ENCODE data around the gene FTO. TPM values are rescaled to one million over a fixed set of nuclear protein-coding genes. Genes with fewer than 3 reads are reported as not detected.

The FTO gene
- total RNA-seq, 2 donors from 2014 or later, result 47.5 to 50.4 TPM

DNA sequence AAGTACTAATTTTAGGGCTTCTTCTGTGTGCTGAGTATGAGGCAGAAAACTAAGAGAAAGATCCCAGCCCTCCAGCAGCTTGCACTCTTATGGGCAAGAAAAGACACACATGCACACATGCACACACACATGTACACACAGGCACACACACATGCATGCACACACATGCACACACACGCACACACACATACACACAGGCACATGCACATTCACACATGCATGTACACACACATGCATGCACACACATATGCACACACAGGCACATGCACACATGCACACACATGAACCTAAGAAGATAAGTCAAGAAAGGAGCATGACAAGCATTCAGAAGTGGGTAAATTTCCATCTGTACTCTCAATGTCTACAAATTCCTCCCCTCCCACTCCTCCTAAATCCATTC, 452.4 kb downstream of the FTO start:
- H3K9me3 ChIP-seq, result no peaks in the 10 kb centered on the region
- no peak for DNase-seq
- intact Hi-C loops (cut with DNase I), result no loop called here
- H3K36me3 ChIP-seq (replicated peaks in 1 of 2; ENCODE audit: insufficient read depth in 1 of 2, low read depth in 2 of 2), result no peaks in the 10 kb centered on the region
- no peak overlapping the region for H3K4me3 ChIP-seq
- H3K27ac ChIP-seq, result no peak overlapping the region
- TF ChIP-seq, protein P1, sequence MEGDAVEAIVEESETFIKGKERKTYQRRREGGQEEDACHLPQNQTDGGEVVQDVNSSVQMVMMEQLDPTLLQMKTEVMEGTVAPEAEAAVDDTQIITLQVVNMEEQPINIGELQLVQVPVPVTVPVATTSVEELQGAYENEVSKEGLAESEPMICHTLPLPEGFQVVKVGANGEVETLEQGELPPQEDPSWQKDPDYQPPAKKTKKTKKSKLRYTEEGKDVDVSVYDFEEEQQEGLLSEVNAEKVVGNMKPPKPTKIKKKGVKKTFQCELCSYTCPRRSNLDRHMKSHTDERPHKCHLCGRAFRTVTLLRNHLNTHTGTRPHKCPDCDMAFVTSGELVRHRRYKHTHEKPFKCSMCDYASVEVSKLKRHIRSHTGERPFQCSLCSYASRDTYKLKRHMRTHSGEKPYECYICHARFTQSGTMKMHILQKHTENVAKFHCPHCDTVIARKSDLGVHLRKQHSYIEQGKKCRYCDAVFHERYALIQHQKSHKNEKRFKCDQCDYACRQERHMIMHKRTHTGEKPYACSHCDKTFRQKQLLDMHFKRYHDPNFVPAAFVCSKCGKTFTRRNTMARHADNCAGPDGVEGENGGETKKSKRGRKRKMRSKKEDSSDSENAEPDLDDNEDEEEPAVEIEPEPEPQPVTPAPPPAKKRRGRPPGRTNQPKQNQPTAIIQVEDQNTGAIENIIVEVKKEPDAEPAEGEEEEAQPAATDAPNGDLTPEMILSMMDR (IDR thresholded peaks at IDR 0.05), result no peak
- no peak for TF ChIP-seq POLR2A (IDR thresholded peaks at IDR 0.05)
- H3K4me1 ChIP-seq, result no peaks in the 10 kb centered on the region
- WGBS, 2 donors, result 91% methylated on average over 1 of the region's 1 CpG; no CpG with 5 or more reads in 1 of the 2 donors
- H3K27me3 ChIP-seq, result no peaks in the 10 kb centered on the region
- ATAC-seq, result no peak

DNA sequence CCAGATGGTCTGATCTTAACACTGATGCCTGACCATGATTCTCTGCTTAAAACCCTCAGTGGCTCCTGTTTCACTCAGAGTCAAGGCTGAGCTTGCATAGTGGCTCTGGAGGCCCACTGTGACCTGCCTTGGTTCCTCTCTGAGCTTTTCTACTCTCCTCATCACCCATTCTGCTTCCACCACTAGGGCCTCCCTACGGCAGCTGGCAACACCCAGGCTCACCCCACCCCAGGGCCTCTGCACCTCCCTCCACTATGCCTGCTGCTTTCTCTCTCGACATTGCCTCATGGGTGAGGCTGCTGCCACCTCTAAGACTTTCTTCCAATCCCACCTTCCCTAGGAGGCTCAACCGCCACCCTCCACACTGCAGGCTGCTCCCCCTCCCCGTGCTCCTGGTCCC, 455.0 kb downstream of the FTO start:
- Histone ChIP-seq H3K36me3 (replicated peaks in 1 of 2; ENCODE audit: insufficient read depth in 1 of 2, low read depth in 2 of 2) (no peaks in the 10 kb centered on the region), H3K9me3 (no peaks in the 10 kb centered on the region), H3K4me3 (no peak overlapping the region), H3K27ac (no peak overlapping the region), H3K4me1 (no peaks in the 10 kb centered on the region), H3K27me3 (no peaks in the 10 kb centered on the region)
- 89 to 90% methylated on average over 4 of the region's 4 CpGs for WGBS, 2 donors
- no peak for DNase-seq
- intact Hi-C loops (cut with DNase I), result no loop called here
- TF ChIP-seq POLR2A (IDR thresholded peaks at IDR 0.05), result no peak
- TF ChIP-seq, protein P1 (IDR thresholded peaks at IDR 0.05), result no peak
- no peak for ATAC-seq

- Histone ChIP-seq H3K27me3 (no peaks in the 10 kb centered on the region), H3K36me3 (replicated peaks in 1 of 2; ENCODE audit: insufficient read depth in 1 of 2, low read depth in 2 of 2) (no peaks in the 10 kb centered on the region), H3K4me1 (no peaks in the 10 kb centered on the region), H3K4me3 (no peak overlapping the region), H3K27ac (no peak overlapping the region), H3K9me3 (no peaks in the 10 kb centered on the region)
- TF ChIP-seq POLR2A (IDR thresholded peaks at IDR 0.05), result no peak
- TF ChIP-seq, protein P1 (IDR thresholded peaks at IDR 0.05), result no peak
- WGBS, 2 donors, result 80 to 81% methylated on average over 6 of the region's 6 CpGs
- ATAC-seq (no peak), DNase-seq (no peak)
- intact Hi-C loops (cut with DNase I), result no loop called here
Measured at GRCh38 chr16:54159490-54160080, 455.6 kb downstream of the FTO start.

GRCh38 chr16:54160252-54160860, 456.4 kb downstream of the FTO start:
- Histone ChIP-seq H3K4me1 (no peaks in the 10 kb centered on the region), H3K36me3 (replicated peaks in 1 of 2; ENCODE audit: insufficient read depth in 1 of 2, low read depth in 2 of 2) (no peaks in the 10 kb centered on the region), H3K27me3 (no peaks in the 10 kb centered on the region), H3K9me3 (no peaks in the 10 kb centered on the region), H3K4me3 (no peak overlapping the region), H3K27ac (no peak overlapping the region)
- TF ChIP-seq POLR2A (IDR thresholded peaks at IDR 0.05), result no peak
- TF ChIP-seq, protein P1 (IDR thresholded peaks at IDR 0.05), result no peak
- DNase-seq (no peak), ATAC-seq (no peak)
- intact Hi-C loops (cut with DNase I), result no loop called here
- WGBS, 2 donors, result 85 to 92% methylated on average over 7 of the region's 7 CpGs
